Esophagus muscularis mucosa (tissue), 4 donors: ENCODE results near the gene RSAD1. TPM values are rescaled to one million over a fixed set of nuclear protein-coding genes. Genes with fewer than 3 reads are reported as not detected.
A peak's percentile ranks its signal among the peaks of the same experiment; 100 is the strongest.

Experiments
- DNase-seq: peaks from one replicate; pipeline ENCODE4 v3.0.0-alpha.2; 2017; ENCODE audit errors: extremely low spot score
- H3K27ac ChIP-seq, 4 donors: fragments of 200-600 bp; sonication (generic); replicated peaks in 1 of 4; 1 replicate in 3 of 4; 2 replicates in 1 of 4; pipeline ENCODE4 v1.5.1; 2016 to 2019; ENCODE audit warnings: mild to moderate bottlenecking in 1 of 4
- H3K27me3 ChIP-seq, 4 donors: fragments of 200-600 bp; sonication (generic); one replicate each; pipeline versions ENCODE4 v1.5.1 to v1.6.0; 2016 to 2019
- H3K36me3 ChIP-seq, 4 donors: fragments of 200-600 bp; sonication (generic); one replicate each; pipeline ENCODE4 v1.5.1; 2016 to 2019
- H3K4me1 ChIP-seq, 4 donors: fragments of 200-600 bp; sonication (generic); one replicate each; pipeline ENCODE4 v1.5.1; 2016 to 2019
- H3K4me3 ChIP-seq, 4 donors: fragments of 200-600 bp; sonication (generic); 1 replicate in 2 of 4; 2 replicates in 2 of 4; pipeline ENCODE4 v1.5.1; 2016 to 2019; ENCODE audit warnings: mild to moderate bottlenecking in 4 of 4, moderate library complexity in 1 of 4
- H3K9me3 ChIP-seq, 4 donors: fragments of 200-600 bp; sonication (generic); 1 replicate in 3 of 4; 2 replicates in 1 of 4; pipeline ENCODE4 v1.5.1; 2016 to 2019
- EP300 ChIP-seq: sonication (generic); formaldehyde crosslinking; IDR thresholded peaks from one replicate; pipeline ENCODE4 v1.6.1; 2017; ENCODE audit warnings: antibody characterized with exemption
- POLR2A ChIP-seq: fragments of 450-650 bp; IDR thresholded peaks from one replicate; pipeline ENCODE4 v1.6.1; 2017; ENCODE audit warnings: antibody characterized with exemption, moderate library complexity, mild to moderate bottlenecking, low read depth
- POLR2AphosphoS5 ChIP-seq, 2 donors: sonication (generic); formaldehyde crosslinking; IDR thresholded peaks; one replicate each; pipeline ENCODE4 v1.6.1; 2017; ENCODE audit warnings: antibody characterized with exemption in 2 of 2
- WGBS: methylation state at CpG from one replicate; pipeline ENCODE4 v1.1.5; 2018; 5-methylcytosine and 5-hydroxymethylcytosine counted together
- intact Hi-C: fragments of 100-400 bp; cut with DNase I; formaldehyde crosslinking; loops from one replicate; pipeline ENCODE4 v1.15.1; 2023
- total RNA-seq, 4 donors: library from RNA; depleted of rRNA; stranded (reverse); fragments of >200 nt; gene quantifications; one replicate each; pipeline versions ENCODE4 v1.1.0 to v1.2.1, GENCODE V29; 2016
- TF ChIP-seq, protein P1 (sequence below), 3 experiments: fragments of 200-600 bp in 2 of 3; fragments of 450-650 bp in 1 of 3; sonication (generic) in 2 of 3; IDR thresholded peaks; one replicate each; pipeline ENCODE4 v1.5.1; 2017 to 2019; ENCODE audit warnings: antibody characterized with exemption in 3 of 3, mild to moderate bottlenecking in 2 of 3, moderate library complexity in 1 of 3

Gene RSAD1
- total RNA-seq, 4 donors from 2014 or later = 12.9 to 24.6 (median 16.1) TPM

DNA sequence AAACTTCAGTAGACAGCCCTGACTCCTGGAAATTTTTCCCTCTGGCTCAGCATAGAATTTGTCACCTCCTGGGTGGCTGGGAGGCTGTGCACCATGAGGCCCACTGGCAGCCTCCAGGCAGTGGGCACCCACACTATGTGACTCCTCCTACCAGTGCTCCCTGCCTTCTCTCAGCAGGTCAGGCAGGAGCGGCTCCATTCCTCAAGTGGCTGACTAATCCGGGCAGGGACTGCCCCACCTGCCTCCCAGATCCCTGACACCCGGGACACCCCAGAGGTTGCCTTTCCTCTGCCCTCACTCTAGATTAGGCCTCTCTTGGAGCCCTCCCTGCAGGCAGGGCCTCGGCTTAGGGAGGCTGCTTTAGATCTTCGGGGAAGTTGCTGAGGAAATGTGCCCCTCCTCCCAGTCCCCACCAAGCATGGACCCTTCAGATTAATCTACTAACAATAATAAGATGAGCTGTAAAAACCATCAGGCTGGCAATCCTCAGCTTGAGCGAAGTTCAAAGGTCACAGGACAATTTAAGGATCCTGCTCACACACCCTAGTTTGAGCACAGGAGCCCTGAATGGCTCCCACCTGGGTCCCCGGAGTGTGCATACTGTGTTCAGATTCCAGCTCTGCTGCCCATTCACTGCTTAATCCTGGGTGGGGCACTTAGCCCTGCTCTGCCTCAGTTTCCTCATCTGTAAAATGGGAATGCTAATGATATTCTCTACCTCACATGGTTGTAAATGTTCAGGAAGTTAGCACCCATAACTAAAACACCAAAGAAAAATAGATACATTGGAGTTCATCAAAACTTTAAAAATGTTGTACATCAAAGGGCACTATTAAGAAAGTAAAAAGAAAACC is 19.6 kb downstream of the RSAD1 start:
- intact Hi-C loops = no loop called here

DNA sequence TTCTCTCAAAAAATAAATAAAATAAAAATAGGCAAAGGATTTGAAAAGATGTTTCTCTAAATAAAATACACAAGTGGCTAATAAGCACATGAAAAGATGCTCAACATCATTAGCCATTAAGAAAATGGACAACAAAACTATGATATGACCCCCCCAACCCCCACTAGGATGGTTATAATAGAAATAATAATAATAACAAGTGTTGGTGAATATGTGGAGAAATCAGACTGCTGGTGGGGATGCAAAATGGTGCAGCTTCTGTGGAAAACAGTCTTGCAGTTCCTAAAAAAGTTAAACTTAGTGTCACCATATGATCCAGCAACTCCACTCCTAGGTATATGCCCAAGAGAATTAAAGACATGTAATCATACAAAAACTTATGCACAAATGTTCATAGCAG is 20.6 kb downstream of the RSAD1 start:
- intact Hi-C loops = no loop called here
- TF ChIP-seq EP300 (no peak), POLR2AphosphoS5 (IDR thresholded peaks at IDR 0.05) (no peak), POLR2A (no peak)
- TF ChIP-seq, protein P1, sequence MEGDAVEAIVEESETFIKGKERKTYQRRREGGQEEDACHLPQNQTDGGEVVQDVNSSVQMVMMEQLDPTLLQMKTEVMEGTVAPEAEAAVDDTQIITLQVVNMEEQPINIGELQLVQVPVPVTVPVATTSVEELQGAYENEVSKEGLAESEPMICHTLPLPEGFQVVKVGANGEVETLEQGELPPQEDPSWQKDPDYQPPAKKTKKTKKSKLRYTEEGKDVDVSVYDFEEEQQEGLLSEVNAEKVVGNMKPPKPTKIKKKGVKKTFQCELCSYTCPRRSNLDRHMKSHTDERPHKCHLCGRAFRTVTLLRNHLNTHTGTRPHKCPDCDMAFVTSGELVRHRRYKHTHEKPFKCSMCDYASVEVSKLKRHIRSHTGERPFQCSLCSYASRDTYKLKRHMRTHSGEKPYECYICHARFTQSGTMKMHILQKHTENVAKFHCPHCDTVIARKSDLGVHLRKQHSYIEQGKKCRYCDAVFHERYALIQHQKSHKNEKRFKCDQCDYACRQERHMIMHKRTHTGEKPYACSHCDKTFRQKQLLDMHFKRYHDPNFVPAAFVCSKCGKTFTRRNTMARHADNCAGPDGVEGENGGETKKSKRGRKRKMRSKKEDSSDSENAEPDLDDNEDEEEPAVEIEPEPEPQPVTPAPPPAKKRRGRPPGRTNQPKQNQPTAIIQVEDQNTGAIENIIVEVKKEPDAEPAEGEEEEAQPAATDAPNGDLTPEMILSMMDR (IDR thresholded peaks at IDR 0.05) = no peak
- no peaks in the 10 kb centered on the region for H3K4me1 ChIP-seq

More for the DNA sequence above, 19.6 kb downstream of the RSAD1 start:
- 87% methylated on average over 7 of the region's 7 CpGs for WGBS
- Histone ChIP-seq H3K27ac (no peak overlapping the region), H3K9me3 (no peaks in the 10 kb centered on the region), H3K27me3 (no peaks in the 10 kb centered on the region), H3K4me3 (no peak overlapping the region), H3K36me3 (no peaks in the 10 kb centered on the region), H3K4me1 (no peaks in the 10 kb centered on the region)
- no peak for DNase-seq
- TF ChIP-seq EP300 (no peak), POLR2AphosphoS5 (IDR thresholded peaks at IDR 0.05) (no peak), POLR2A (no peak)
- TF ChIP-seq, protein P1 (IDR thresholded peaks at IDR 0.05) = no peak

DNA sequence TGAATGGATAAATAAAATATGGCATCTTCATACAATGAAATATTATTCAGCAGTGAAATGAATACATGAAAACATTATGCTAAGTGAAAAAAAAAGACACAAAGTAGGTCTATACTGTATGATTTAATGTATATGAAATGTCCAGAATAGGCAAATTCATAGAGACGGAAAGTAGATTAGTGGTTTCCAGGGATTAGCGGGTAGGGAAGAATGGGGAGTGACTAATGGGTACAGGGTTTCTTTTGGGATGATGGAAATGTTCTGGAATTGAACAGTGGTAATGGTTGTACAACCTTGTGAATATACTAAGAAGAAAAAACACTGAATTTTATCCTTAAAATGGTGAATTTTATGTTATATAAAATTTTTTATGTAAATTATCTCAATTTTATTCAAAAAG is 21.1 kb downstream of the RSAD1 start:
- Histone ChIP-seq H3K27me3 (no peaks in the 10 kb centered on the region), H3K4me3 (no peak overlapping the region), H3K36me3 (no peaks in the 10 kb centered on the region), H3K27ac (no peak overlapping the region), H3K9me3 (no peaks in the 10 kb centered on the region), H3K4me1 (no peaks in the 10 kb centered on the region)
- TF ChIP-seq, protein P1 (IDR thresholded peaks at IDR 0.05) = no peak
- no peak for TF ChIP-seq EP300
- TF ChIP-seq POLR2A = no peak
- no peak for TF ChIP-seq POLR2AphosphoS5 (IDR thresholded peaks at IDR 0.05)
- WGBS = 100% methylated on average over 2 of the region's 2 CpGs
- intact Hi-C loops = no loop called here
- no peak for DNase-seq

More for the DNA sequence above, 20.6 kb downstream of the RSAD1 start:
- H3K4me3 ChIP-seq = no peak overlapping the region
- no peaks in the 10 kb centered on the region for H3K9me3 ChIP-seq
- H3K27me3 ChIP-seq = no peaks in the 10 kb centered on the region
- no peak overlapping the region for H3K27ac ChIP-seq
- no peak for DNase-seq
- no peaks in the 10 kb centered on the region for H3K36me3 ChIP-seq

DNA sequence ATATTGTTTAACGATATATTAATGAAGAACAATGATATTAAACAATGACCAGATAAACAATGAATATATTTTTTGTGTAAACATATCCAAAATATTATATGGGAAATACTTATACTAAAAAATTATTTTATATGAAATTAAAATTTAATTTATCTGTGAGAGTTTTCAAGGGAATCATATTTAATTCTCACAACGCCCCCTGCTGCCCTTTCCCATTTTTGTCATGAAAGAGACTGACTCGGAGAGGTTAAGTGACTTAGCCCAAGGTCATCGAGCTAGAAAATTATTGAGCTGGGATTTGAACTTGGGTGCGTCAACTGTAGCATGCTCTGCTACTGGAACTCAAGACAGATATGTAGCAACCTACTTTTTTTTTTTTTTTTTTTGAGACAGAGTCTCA is 22.4 kb downstream of the RSAD1 start:
- TF ChIP-seq, protein P1 (IDR thresholded peaks at IDR 0.05) = peak in 2 of 3 experiments; percentile 22 to 40
- no peak for TF ChIP-seq EP300
- Histone ChIP-seq H3K4me3 (no peak overlapping the region), H3K4me1 (no peaks in the 10 kb centered on the region), H3K27ac (no peak overlapping the region), H3K36me3 (no peaks in the 10 kb centered on the region), H3K27me3 (no peaks in the 10 kb centered on the region), H3K9me3 (no peaks in the 10 kb centered on the region)
- intact Hi-C loops = no loop called here
- no peak for DNase-seq
- 50% methylated on average over 5 of the region's 5 CpGs for WGBS
